ENCODE results near the gene SVEP1. TPM values are rescaled to one million over a fixed set of nuclear protein-coding genes. Genes with fewer than 3 reads are reported as not detected.

Gene SVEP1
- total RNA-seq, 1 donor from 2014 or later, result 0.35 TPM

DNA sequence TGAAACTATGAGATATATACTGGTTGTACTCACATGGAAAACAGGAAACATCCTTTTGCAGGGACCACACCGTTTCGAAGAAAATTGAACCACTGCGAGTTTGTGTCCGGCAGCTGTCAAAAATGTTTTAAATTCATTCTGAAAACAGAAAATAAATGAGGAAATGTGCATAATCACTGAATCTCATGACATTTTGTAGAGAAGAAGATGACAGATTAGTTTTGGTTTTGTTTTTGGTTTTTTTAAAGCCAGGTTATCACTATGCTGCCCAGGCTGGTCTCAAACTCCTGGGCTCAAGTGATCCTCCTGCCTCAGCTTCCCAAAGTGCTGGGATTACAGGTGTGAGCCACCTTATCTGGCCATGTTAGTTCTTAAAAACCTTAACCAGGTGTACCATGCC is 245.4 kb downstream of the SVEP1 start:
- H3K4me3 ChIP-seq (ENCODE audit: low read depth, low read length), result no peak overlapping the region
- TF ChIP-seq, protein P1, sequence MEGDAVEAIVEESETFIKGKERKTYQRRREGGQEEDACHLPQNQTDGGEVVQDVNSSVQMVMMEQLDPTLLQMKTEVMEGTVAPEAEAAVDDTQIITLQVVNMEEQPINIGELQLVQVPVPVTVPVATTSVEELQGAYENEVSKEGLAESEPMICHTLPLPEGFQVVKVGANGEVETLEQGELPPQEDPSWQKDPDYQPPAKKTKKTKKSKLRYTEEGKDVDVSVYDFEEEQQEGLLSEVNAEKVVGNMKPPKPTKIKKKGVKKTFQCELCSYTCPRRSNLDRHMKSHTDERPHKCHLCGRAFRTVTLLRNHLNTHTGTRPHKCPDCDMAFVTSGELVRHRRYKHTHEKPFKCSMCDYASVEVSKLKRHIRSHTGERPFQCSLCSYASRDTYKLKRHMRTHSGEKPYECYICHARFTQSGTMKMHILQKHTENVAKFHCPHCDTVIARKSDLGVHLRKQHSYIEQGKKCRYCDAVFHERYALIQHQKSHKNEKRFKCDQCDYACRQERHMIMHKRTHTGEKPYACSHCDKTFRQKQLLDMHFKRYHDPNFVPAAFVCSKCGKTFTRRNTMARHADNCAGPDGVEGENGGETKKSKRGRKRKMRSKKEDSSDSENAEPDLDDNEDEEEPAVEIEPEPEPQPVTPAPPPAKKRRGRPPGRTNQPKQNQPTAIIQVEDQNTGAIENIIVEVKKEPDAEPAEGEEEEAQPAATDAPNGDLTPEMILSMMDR (conservative IDR thresholded peaks at IDR 0.05; ENCODE audit: low read depth, low read length), result no peak
- DNase-seq (ENCODE audit: low read depth), result no peak

DNA sequence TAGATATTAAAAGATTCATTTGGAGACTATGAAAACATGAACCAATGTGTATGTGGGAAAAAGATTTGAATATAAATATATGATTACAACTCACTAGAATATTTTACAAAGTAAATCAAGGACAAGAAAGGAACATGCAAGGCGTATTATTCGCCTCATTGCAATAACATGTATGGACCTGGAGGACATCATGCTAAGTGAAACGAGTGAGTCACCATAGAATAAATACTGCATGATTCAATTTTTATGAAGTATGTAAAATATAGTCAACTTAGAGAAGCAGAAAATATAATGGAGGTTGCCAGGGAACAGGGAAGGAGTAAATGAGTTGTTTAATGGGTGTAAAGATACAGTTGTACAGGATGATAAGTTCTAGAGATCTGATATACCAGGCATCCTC is 246.8 kb downstream of the SVEP1 start:
- no peak overlapping the region for H3K4me3 ChIP-seq (ENCODE audit: low read depth, low read length)
- no peak for DNase-seq (ENCODE audit: low read depth)
- TF ChIP-seq, protein P1 (conservative IDR thresholded peaks at IDR 0.05; ENCODE audit: low read depth, low read length), result no peak

- DNase-seq (ENCODE audit: low read depth), result no peak
- no peak overlapping the region for H3K4me3 ChIP-seq (ENCODE audit: low read depth, low read length)
- TF ChIP-seq, protein P1 (conservative IDR thresholded peaks at IDR 0.05; ENCODE audit: low read depth, low read length), result no peak
Observed at GRCh38 chr9:110330484-110331105, 248.9 kb downstream of the SVEP1 start.

DNA sequence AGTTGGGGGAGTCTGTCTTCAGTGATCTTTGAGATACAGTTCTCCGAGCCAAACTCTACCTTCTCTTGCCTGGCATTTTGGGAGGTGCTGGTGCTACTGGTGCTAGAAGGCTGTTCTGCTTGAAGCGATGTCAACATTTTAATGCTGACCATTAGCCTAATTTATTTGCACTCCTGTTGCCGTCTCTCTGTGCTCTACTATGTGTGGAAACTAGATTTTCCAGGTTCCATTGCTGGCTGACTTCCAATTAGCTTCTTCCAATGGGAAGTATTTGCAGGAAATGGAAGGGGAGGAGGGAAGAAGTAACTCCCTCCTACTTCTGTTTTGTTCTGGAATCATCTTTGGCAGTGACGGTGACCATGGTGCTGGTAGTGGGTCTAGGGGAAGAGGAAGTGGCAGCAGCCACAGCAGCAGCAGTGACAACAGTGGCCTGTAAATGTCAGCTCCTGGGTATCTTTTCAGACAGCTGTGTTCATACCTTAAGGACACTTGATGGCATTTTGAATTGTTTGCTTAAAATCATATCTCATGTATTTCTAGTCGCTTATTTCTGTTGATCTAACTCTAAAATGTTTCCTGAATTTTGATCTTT is 249.8 kb downstream of the SVEP1 start:
- TF ChIP-seq, protein P1 (conservative IDR thresholded peaks at IDR 0.05; ENCODE audit: low read depth, low read length), result no peak
- DNase-seq (ENCODE audit: low read depth), result no peak
- no peak overlapping the region for H3K4me3 ChIP-seq (ENCODE audit: low read depth, low read length)

GRCh38 chr9:110328763-110329162 is 250.8 kb downstream of the SVEP1 start:
- TF ChIP-seq, protein P1 (conservative IDR thresholded peaks at IDR 0.05; ENCODE audit: low read depth, low read length), result no peak
- H3K4me3 ChIP-seq (ENCODE audit: low read depth, low read length), result no peak overlapping the region
- DNase-seq (ENCODE audit: low read depth), result no peak

DNA sequence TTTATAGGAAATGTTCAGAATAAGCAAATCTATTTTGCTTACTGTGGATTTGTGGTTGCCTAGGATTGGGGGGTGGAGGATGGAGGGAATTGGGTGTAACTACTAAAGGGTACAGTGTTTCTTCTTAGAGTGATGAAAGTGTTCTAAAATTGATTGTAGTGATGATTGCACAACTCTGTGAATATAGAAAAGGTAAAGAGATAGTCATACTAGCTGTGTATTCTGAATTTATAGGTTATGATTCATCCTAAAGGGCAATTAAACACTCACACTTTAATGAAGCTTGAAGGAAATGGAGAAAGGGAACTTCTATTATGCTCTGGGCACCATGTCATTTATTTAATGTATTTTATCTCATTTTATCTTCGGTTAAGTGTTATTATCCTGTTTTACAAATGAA is 251.8 kb downstream of the SVEP1 start:
- TF ChIP-seq, protein P1 (conservative IDR thresholded peaks at IDR 0.05; ENCODE audit: low read depth, low read length), result no peak
- DNase-seq (ENCODE audit: low read depth), result no peak
- no peak overlapping the region for H3K4me3 ChIP-seq (ENCODE audit: low read depth, low read length)

DNA sequence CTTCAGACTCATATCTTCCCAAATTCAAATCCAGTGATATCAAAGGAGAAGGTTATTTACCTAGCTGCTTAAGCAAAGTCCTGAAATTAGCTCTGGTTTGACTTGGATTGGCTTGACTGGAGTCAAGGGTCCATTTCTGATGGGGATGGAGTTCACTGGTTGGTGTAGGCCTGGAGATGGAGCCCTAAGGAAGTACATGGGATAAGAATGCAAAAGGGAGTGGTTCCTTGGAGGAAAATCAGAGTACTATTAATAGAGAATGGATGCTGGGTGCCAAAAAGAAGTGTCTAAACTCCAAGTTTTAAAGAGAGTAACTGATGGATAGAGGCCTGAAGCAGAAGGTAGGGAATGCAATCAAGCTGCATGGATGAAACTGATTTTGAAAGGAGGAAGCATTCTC is 255.7 kb downstream of the SVEP1 start:
- DNase-seq (ENCODE audit: low read depth), result no peak
- TF ChIP-seq, protein P1 (conservative IDR thresholded peaks at IDR 0.05; ENCODE audit: low read depth, low read length), result no peak

More for the DNA sequence above, 255.7 kb downstream of the SVEP1 start:
- no peak overlapping the region for H3K4me3 ChIP-seq (ENCODE audit: low read depth, low read length)

Measured in epithelial cell of proximal tubule (primary cell).